H9 (cell line): ENCODE data around the gene RAB22A. TPM values are rescaled to one million over a fixed set of nuclear protein-coding genes. Genes with fewer than 3 reads are reported as not detected.

Source experiments
- DNase-seq: peaks from one replicate; pipeline ENCODE4 v3.0.0-alpha.2; 2017
- H2AFZ ChIP-seq: one replicate; pipeline ENCODE4 v1.6.1; 2013; ENCODE audit warnings: mild to moderate bottlenecking, low read length, control low read depth, moderate library complexity
- H2AK5ac ChIP-seq: 2 replicates; pipeline ENCODE4 v1.6.1; 2013; ENCODE audit warnings: low read length, control low read depth, mixed read lengths; ENCODE audit not compliant: insufficient read length
- H2BK120ac ChIP-seq: one replicate; pipeline ENCODE4 v1.6.1; 2013; ENCODE audit warnings: low read depth, mild to moderate bottlenecking, low read length, control low read depth, inconsistent platforms; ENCODE audit not compliant: poor library complexity, severe bottlenecking
- H2BK12ac ChIP-seq: 2 replicates; pipeline ENCODE4 v1.6.1; 2013; ENCODE audit warnings: low read length, control low read depth, mixed read lengths, low read depth; ENCODE audit not compliant: insufficient read length
- H2BK15ac ChIP-seq: 2 replicates; pipeline ENCODE4 v1.6.1; 2013; ENCODE audit warnings: low read depth, low read length, control low read depth
- H2BK20ac ChIP-seq: one replicate; pipeline ENCODE4 v1.6.1; 2013; ENCODE audit warnings: low read depth, mild to moderate bottlenecking, low read length, control low read depth, inconsistent platforms; ENCODE audit not compliant: poor library complexity, severe bottlenecking
- H2BK5ac ChIP-seq: 2 replicates; pipeline ENCODE4 v1.6.1; 2013; ENCODE audit warnings: low read length, control low read depth, mixed read lengths; ENCODE audit not compliant: insufficient read length
- H3K14ac ChIP-seq: 2 replicates; pipeline ENCODE4 v1.6.1; 2013; ENCODE audit warnings: low read length, control low read depth; ENCODE audit not compliant: insufficient read depth
- H3K18ac ChIP-seq: 2 replicates; pipeline ENCODE4 v1.6.1; 2013; ENCODE audit warnings: low read depth, mild to moderate bottlenecking, mixed read lengths, low read length, control low read depth; ENCODE audit not compliant: insufficient read length
- H3K23ac ChIP-seq: 2 replicates; pipeline ENCODE4 v1.6.1; 2013; ENCODE audit warnings: low read length, control low read depth, mixed read lengths, low read depth; ENCODE audit not compliant: insufficient read length
- H3K23me2 ChIP-seq: 2 replicates; pipeline ENCODE4 v1.6.1; 2013; ENCODE audit warnings: low read depth, mild to moderate bottlenecking, mixed read lengths, low read length, control low read depth; ENCODE audit not compliant: insufficient read length, poor library complexity, severe bottlenecking
- H3K27ac ChIP-seq: 2 replicates; pipeline ENCODE4 v1.5.1; 2013; ENCODE audit warnings: low read length, control low read depth, mixed read lengths, low read depth; ENCODE audit not compliant: insufficient read length
- H3K27me3 ChIP-seq: 2 replicates; pipeline ENCODE4 v1.6.1; 2013; ENCODE audit warnings: low read length, control low read depth, inconsistent platforms; ENCODE audit not compliant: insufficient read depth
- H3K4ac ChIP-seq: 2 replicates; pipeline ENCODE4 v1.6.1; 2013; ENCODE audit warnings: low read depth, mild to moderate bottlenecking, control low read depth, inconsistent platforms, low read length, moderate library complexity
- H3K4me1 ChIP-seq: 2 replicates; pipeline ENCODE4 v1.6.1; 2013; ENCODE audit warnings: low read length, control low read depth, inconsistent platforms; ENCODE audit not compliant: insufficient read depth
- H3K4me2 ChIP-seq: 2 replicates; pipeline ENCODE4 v1.6.1; 2013; ENCODE audit warnings: low read length, control low read depth, mixed read lengths; ENCODE audit not compliant: insufficient read length, insufficient read depth
- H3K56ac ChIP-seq: 2 replicates; pipeline ENCODE4 v1.6.1; 2013; ENCODE audit warnings: low read depth, mild to moderate bottlenecking, mixed read lengths, low read length, control low read depth; ENCODE audit not compliant: insufficient read length
- H3K79me1 ChIP-seq: 2 replicates; pipeline ENCODE4 v1.6.1; 2013; ENCODE audit warnings: low read depth, mild to moderate bottlenecking, moderate library complexity, low read length, control low read depth, inconsistent platforms; ENCODE audit not compliant: insufficient read depth, poor library complexity, severe bottlenecking
- H3K79me2 ChIP-seq: 2 replicates; pipeline ENCODE4 v1.6.1; 2013; ENCODE audit warnings: low read length, control low read depth, inconsistent platforms; ENCODE audit not compliant: insufficient read depth
- H3K9ac ChIP-seq: 2 replicates; pipeline ENCODE4 v1.6.1; 2013; ENCODE audit warnings: low read length, control low read depth, mixed read lengths; ENCODE audit not compliant: insufficient read length; ENCODE audit errors: extremely low read depth
- H3K9me3 ChIP-seq: one replicate; pipeline ENCODE4 v1.6.1; 2013; ENCODE audit warnings: low read depth, low read length, inconsistent platforms; ENCODE audit not compliant: control insufficient read depth
- H3T11ph ChIP-seq: one replicate; pipeline ENCODE4 v1.6.1; 2013; ENCODE audit warnings: mild to moderate bottlenecking, low read length, control low read depth, inconsistent platforms
- H4K20me1 ChIP-seq: one replicate; pipeline ENCODE4 v1.6.1; 2013; ENCODE audit not compliant: control insufficient read depth, insufficient read length, insufficient read depth
- H4K5ac ChIP-seq: 2 replicates; pipeline ENCODE4 v1.6.1; 2013; ENCODE audit warnings: low read depth, mild to moderate bottlenecking, mixed read lengths, low read length, control low read depth; ENCODE audit not compliant: insufficient read length
- H4K8ac ChIP-seq: replicated peaks from 2 replicates; pipeline ENCODE4 v1.6.1; 2013; ENCODE audit warnings: low read length, control low read depth, mixed read lengths, low read depth; ENCODE audit not compliant: insufficient read length
- H4K91ac ChIP-seq: 2 replicates; pipeline ENCODE4 v1.6.1; 2013; ENCODE audit warnings: low read depth, mild to moderate bottlenecking, moderate library complexity, mixed read lengths, low read length, control low read depth; ENCODE audit not compliant: insufficient read length
- H3K27ac Mint-ChIP-seq, 3 experiments: 2 replicates in 2 of 3; 3 replicates in 1 of 3; pipeline ENCODE4 v1.8.0; 2020 to 2021; ENCODE audit warnings: mixed read lengths in 3 of 3, mild to moderate bottlenecking in 1 of 3, moderate library complexity in 1 of 3
- H3K27me3 Mint-ChIP-seq: 2 replicates; pipeline ENCODE4 v1.8.0; 2021; ENCODE audit warnings: low read depth, mild to moderate bottlenecking, moderate library complexity, mixed read lengths
- H3K36me3 Mint-ChIP-seq, 3 experiments: 2 replicates in 2 of 3; 3 replicates in 1 of 3; pipeline ENCODE4 v1.8.0; 2020 to 2021; ENCODE audit warnings: low read depth in 3 of 3, mixed read lengths in 3 of 3; ENCODE audit not compliant: insufficient read depth in 1 of 3
- H3K4me1 Mint-ChIP-seq, 2 experiments: 2 replicates each; pipeline ENCODE4 v1.8.0; 2020; ENCODE audit warnings: mixed read lengths in 2 of 2
- H3K4me3 Mint-ChIP-seq, 2 experiments: 2 replicates in 1 of 2; 3 replicates in 1 of 2; pipeline ENCODE4 v1.8.0; 2020 to 2021; ENCODE audit warnings: mild to moderate bottlenecking in 2 of 2, mixed read lengths in 2 of 2, moderate library complexity in 1 of 2
- H3K9me3 Mint-ChIP-seq, 2 experiments: 2 replicates in 1 of 2; 3 replicates in 1 of 2; pipeline ENCODE4 v1.8.0; 2020; ENCODE audit warnings: mild to moderate bottlenecking in 2 of 2, mixed read lengths in 2 of 2, moderate library complexity in 1 of 2
- WGBS: extraction: QIAGEN DNeasy Blood & Tissue Kit; methylation state at CpG from one replicate; pipeline ENCODE4 v1.1.7; 2013; ENCODE audit warnings: missing lambda C conversion rate, low lambda C conversion rate, mixed read lengths; ENCODE audit not compliant: insufficient read length; ENCODE audit errors: extremely low coverage; 5-methylcytosine and 5-hydroxymethylcytosine counted together
- total RNA-seq: library from RNA; stranded (reverse); gene quantifications from 2 replicates; pipeline ENCODE4 v1.2.1, GENCODE V29; 2021
- TF ChIP-seq, protein P1 (sequence below): fragments of 200-600 bp; sonication (generic); conservative IDR thresholded peaks from 3 replicates; pipeline ENCODE4 v1.8.0; 2021; ENCODE audit warnings: antibody characterized with exemption, mild to moderate bottlenecking

Gene RAB22A
- total RNA-seq, 1 experiment from 2014 or later = 6.3 TPM

DNA sequence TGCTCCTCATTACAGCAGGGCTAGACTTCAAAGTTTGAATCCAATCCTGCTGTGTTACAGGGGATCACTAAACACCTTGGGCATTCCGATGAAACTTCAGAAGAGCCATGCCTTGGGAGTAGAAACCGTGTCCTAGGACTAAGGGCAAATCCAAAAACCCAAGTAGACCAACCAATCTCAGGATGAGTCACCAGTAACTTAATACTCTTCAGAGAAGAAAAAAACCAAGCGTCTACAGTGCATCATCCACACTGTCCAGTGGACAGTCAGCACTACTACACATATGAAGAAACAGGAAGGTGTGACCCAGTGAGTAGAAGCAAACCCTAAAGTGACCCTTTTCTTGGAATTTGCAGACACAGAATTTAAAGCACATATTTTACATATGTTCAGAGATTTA lies 40.1 kb downstream of the RAB22A start:
- no peak overlapping the region; a peak in 1 of 7 replicates for H3K27ac Mint-ChIP-seq
- H3K9me3 Mint-ChIP-seq = no peaks in the 10 kb centered on the region

More for the DNA sequence above, 40.1 kb downstream of the RAB22A start:
- H3T11ph ChIP-seq = no peak overlapping the region
- no peak overlapping the region for H4K5ac ChIP-seq
- no peaks in the 10 kb centered on the region for H3K79me1 ChIP-seq
- H3K4me1 Mint-ChIP-seq = no peaks in the 10 kb centered on the region
- H3K23ac ChIP-seq = no peak overlapping the region
- H3K56ac ChIP-seq = no peak overlapping the region
- H2BK120ac ChIP-seq = no peak overlapping the region
- TF ChIP-seq, protein P1, sequence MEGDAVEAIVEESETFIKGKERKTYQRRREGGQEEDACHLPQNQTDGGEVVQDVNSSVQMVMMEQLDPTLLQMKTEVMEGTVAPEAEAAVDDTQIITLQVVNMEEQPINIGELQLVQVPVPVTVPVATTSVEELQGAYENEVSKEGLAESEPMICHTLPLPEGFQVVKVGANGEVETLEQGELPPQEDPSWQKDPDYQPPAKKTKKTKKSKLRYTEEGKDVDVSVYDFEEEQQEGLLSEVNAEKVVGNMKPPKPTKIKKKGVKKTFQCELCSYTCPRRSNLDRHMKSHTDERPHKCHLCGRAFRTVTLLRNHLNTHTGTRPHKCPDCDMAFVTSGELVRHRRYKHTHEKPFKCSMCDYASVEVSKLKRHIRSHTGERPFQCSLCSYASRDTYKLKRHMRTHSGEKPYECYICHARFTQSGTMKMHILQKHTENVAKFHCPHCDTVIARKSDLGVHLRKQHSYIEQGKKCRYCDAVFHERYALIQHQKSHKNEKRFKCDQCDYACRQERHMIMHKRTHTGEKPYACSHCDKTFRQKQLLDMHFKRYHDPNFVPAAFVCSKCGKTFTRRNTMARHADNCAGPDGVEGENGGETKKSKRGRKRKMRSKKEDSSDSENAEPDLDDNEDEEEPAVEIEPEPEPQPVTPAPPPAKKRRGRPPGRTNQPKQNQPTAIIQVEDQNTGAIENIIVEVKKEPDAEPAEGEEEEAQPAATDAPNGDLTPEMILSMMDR = no peak
- no peak overlapping the region for H4K91ac ChIP-seq
- H2BK5ac ChIP-seq = no peak overlapping the region
- WGBS = no CpG with 5 or more reads among the region's 3 CpGs
- no peak overlapping the region for H3K18ac ChIP-seq
- H3K27me3 ChIP-seq = no peaks in the 10 kb centered on the region; the same call in 1 of the 2 replicates
- no peak overlapping the region for H2AK5ac ChIP-seq
- no peak overlapping the region for H4K8ac ChIP-seq
- no peak overlapping the region for H2BK15ac ChIP-seq
- no peak overlapping the region for H2BK12ac ChIP-seq
- no peak overlapping the region for H3K9ac ChIP-seq
- no peaks in the 10 kb centered on the region for H3K79me2 ChIP-seq
- no peaks in the 10 kb centered on the region for H3K9me3 ChIP-seq
- H3K23me2 ChIP-seq = no peaks in the 10 kb centered on the region
- no peaks in the 10 kb centered on the region for H4K20me1 ChIP-seq
- no peaks in the 10 kb centered on the region for H3K4me1 ChIP-seq
- H3K27ac ChIP-seq = no peak overlapping the region
- H2AFZ ChIP-seq = no peak overlapping the region
- no peak overlapping the region for H3K4me3 Mint-ChIP-seq
- H3K27me3 Mint-ChIP-seq = no peaks in the 10 kb centered on the region
- H3K4ac ChIP-seq = no peak overlapping the region
- no peak overlapping the region for H3K14ac ChIP-seq
- H2BK20ac ChIP-seq = no peak overlapping the region
- H3K4me2 ChIP-seq = no peak overlapping the region
- peaks cover 17 to 35% (median 29%) of the 10 kb centered on the region in 3 experiments; a peak in 6 of 7 replicates for H3K36me3 Mint-ChIP-seq
- no peak for DNase-seq
